ENCODE results near the gene FBN2.
"Not testable (repeated sequence)": the region's sequence is repeated elsewhere in the genome, so short reads cannot be mapped to it uniquely, and the experiment has no call there.

The FBN2 gene

DNA sequence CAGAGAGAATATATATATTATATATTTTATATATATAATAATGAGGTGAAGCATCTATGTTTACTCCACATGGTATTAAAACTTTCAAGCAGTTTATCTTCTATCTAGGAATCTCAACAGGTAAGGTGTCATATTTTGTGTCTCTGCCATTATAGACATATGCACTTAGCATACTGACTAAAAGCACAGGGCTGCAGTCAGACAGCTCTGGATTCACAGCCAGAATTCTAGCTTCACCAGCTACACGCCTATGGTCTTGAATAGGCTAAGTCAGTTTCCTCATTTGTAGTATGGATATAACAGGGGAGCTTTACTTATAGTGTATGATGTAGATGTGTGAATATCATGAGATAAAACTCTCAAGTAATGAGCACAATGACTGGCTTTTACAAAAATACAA is 57.9 kb downstream of the FBN2 start:
- no peak for DNase-seq (ENCODE audit: low read depth in 2 of 3, low spot score in 2 of 3)

DNA sequence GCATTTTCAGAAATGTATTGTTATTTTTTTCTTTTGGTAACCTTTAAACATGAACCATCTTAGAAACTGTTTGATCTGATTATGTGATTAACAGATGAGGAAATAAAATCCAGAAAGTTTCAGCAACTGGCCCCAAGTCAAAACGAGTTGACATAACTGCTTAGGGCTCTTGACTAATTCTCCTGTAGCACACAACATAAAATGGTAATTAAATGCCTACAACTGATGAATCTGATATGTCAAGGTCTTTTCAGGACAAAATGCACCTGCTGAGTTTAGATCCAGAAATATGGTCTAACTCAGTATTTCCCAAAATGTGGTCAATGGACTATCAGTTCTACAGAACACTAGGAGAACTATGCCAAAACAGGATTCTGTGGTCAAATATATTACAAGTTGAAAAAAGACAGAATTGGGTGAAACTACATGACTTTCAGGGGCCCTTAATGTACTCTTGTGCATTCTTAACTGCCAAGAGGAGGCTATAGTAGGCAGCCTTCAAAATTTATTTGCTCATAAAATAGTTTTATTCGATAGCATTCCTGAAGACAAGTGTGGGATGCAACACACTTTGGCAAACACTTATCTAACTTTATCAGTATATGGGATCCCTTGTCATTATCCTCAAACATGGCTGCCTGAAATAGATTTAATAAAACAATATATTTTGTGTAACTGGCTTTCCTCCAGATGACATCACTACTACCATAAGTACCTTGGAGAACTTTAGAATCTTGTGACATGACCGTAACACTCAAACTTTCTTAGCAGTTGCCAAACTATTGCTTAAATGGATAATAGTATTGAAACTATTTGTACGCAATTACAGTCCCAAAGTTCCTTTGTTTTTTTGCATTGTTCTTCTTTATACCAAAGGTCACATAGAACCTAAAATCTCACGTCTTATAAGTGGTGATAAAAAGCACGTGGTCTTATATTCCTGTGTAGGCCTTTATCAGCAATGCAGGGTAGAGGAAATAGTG is 59.4 kb downstream of the FBN2 start:
- no peak for DNase-seq (ENCODE audit: low read depth in 2 of 3, low spot score in 2 of 3)

- no peak for DNase-seq (ENCODE audit: low read depth in 2 of 3, low spot score in 2 of 3)
Measured at GRCh38 chr5:128477944-128478343, 60.1 kb downstream of the FBN2 start.

- no peak for DNase-seq (ENCODE audit: low read depth in 2 of 3, low spot score in 2 of 3)
Measured at GRCh38 chr5:128475693-128476092, 62.4 kb downstream of the FBN2 start.

- no peak for DNase-seq (ENCODE audit: low read depth in 2 of 3, low spot score in 2 of 3)
Measured at GRCh38 chr5:128472919-128473318, 65.1 kb downstream of the FBN2 start.

GRCh38 chr5:128472036-128472435 is 66.0 kb downstream of the FBN2 start:
- DNase-seq (ENCODE audit: low read depth in 2 of 3, low spot score in 2 of 3): no peak

- no peak for DNase-seq (ENCODE audit: low read depth in 2 of 3, low spot score in 2 of 3)
Measured at GRCh38 chr5:128470663-128471062, 67.4 kb downstream of the FBN2 start.

GRCh38 chr5:128469912-128470311 is 68.1 kb downstream of the FBN2 start:
- no peak for DNase-seq (ENCODE audit: low read depth in 2 of 3, low spot score in 2 of 3)

GRCh38 chr5:128466980-128467379 is 71.1 kb downstream of the FBN2 start:
- no peak for DNase-seq (ENCODE audit: low read depth in 2 of 3, low spot score in 2 of 3)

DNA sequence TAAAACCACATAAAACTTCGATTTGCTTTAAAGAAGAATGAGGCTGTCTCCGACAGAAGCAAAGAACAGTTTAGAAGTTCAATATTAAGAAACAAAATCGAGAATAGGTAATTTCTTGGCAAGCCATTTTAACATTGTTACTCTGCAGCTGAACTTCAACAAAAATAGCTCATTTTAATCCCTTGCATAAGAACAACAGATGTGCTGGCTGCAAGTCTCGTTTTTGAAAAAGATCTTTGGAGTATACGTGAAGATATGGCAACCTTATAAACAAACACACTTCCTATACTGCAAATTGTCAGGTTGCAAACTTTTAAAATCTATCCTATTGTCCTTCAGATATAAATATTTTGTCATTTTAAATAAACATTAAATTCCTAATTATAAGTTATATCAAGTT is 71.5 kb downstream of the FBN2 start:
- no peak for DNase-seq (ENCODE audit: low read depth in 2 of 3, low spot score in 2 of 3)

DNA sequence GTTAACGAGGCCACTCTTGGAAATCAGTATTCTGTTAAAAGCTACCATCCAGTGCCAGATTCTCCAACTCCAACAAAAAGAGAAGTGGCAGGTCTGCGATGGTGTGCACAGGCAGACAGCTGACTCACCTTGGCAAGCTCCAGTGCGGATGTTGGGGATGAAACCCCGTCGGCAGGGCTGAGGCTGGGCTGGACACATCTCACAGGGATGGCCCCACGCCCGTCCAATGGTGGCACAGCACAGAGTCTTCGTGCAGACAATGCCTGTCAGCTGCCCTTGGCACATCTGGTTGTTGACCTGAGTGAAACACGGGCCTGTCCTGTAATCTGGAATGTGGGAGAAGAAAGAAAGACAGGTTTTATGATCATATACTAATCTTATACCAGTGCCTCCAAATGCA is 73.4 kb downstream of the FBN2 start:
- no peak for DNase-seq (ENCODE audit: low read depth in 2 of 3, low spot score in 2 of 3)

DNA sequence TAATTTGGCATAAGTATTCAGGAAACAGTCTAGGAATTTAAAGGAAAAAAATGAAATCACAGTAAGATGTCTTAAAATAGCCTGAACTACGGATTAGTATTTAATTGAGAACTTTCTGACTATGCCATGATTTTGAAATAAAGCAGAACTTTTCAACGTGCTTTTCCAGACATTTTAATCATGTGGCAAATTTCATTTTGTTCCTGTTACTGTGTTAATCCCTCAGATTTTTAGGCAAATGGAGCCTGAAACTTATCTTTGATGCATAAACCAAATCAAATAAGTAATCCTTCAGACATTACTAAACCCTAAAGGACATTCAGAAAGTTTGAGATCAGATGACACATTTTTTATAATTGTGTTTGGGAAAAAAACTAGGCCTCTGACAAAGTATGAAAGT is 75.7 kb downstream of the FBN2 start:
- no peak for DNase-seq (ENCODE audit: low read depth in 2 of 3, low spot score in 2 of 3)

- not testable (repeated sequence) for DNase-seq (ENCODE audit: low read depth in 2 of 3, low spot score in 2 of 3)
Measured at GRCh38 chr5:128457147-128457915, 80.7 kb downstream of the FBN2 start.

GRCh38 chr5:128455841-128456361 is 82.1 kb downstream of the FBN2 start:
- DNase-seq (ENCODE audit: low read depth in 2 of 3, low spot score in 2 of 3): no peak

DNA sequence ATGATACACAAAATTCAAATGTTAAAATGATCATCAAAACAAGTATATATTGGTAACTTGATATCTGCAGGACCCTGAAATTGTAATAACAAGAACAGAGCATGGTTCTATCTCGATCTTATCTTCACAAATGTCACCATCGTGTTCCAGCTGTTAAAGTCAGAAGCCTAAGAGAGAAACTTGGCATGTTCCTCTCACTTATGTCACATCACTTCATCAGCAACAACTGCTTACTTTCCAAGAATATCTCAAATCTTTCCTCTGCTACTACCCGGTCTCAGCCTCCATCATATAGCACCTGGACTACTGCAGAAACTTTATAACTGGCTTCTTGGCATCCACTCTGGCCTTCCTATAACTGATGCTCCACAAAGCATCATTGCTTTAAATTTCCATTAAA is 84.9 kb downstream of the FBN2 start:
- DNase-seq (ENCODE audit: low read depth in 2 of 3, low spot score in 2 of 3): no peak

DNA sequence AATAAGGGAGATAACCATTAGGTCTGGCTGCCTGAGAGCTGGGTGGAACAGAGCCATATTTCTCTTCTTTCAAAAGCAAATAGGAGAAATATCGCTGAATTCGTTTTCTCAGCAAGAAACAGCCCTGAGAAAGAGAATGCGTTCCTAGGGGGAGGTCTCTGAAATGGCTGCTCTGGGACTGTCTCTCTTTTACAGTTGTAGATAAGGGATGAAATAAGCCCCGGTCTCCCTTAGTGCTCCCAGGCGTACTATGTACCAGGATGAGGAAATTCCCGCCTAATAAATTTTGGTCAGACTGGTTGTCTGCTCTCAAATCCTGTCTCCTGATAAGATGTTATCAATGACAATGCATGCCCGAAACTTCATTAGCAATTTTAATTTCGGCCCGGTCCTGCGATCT is 90.8 kb downstream of the FBN2 start:
- not testable (repeated sequence) for DNase-seq (ENCODE audit: low read depth in 2 of 3, low spot score in 2 of 3)

DNA sequence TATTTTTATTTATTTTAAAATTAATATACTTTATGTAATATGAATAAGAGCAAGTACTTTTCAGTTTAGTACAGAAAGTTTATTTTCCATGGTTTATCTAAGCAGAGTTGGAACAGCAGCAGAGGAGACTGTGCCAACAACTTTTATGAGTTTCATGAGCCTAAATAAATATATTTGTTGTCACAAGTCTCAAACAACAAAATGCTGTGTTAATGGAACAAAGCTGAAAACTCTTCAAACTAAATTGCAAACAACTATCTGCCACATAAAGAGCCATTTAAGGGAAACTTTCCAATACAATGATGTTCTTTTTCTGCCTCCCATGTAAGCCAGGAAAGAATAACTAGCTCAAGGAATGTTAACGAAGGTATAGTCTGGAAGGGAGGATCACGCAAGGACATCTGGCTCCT is 96.1 kb downstream of the FBN2 start:
- DNase-seq (ENCODE audit: low read depth in 2 of 3, low spot score in 2 of 3): no peak

DNA sequence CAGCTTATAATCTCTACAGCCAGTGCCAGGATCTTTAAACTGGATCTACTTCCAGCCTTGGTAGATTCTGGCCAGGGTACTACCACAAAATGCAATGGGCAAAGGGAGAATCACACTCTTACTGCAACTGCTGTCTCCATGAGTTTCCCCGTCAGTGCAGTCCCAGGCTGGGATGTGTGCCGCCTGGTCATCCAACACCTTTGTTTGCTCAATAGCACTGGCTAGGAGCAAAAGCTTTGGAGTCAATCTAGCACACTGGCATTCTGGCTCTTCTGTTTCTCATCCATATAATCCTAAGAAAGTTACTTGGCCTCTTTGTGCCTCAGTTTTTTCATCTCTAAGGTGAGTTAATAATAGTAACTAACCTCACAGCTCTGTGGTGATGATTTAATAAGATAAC is 96.9 kb downstream of the FBN2 start:
- no peak for DNase-seq (ENCODE audit: low read depth in 2 of 3, low spot score in 2 of 3)

DNA sequence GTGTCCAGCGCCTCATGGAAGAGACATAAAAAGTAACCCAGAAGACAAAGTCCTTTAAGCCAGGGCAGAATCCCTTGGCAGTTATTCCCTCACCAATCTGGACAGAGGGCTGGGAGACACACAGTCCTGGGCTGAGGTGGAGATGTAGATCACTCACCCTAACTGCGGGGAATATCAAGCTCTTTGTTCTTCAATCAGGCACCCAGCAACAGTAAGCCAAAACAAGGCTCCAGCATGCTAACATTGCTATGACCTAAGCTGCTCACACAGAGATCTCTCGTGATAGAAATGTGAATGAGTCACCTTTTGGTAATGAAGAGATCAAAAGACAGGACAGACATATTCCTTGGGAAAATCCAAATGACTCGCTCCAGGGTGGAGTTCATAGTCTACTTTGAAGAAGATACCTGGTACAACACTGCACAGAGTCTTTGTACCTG is 101.3 kb downstream of the FBN2 start:
- DNase-seq (ENCODE audit: low read depth in 2 of 3, low spot score in 2 of 3): no peak

DNA sequence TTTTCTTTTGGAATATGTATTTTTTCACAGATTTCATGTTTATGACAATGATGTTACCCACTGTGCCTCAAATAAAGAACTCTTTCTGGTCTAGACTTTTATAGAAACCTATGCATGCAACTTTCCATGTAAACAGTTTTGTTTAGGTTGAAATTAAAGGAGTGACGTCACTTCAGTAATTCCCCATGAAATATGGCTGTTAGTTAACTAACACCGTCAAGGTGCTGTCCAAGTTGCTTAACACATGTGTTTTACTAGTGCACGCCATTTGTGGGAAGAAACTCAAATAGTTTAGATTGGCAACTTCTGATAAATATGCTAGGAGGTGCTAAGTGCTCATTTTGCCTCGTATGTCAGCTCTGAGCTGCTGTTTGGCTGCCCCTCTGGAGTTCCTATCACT is 102.2 kb downstream of the FBN2 start:
- no peak for DNase-seq (ENCODE audit: low read depth in 2 of 3, low spot score in 2 of 3)

DNA sequence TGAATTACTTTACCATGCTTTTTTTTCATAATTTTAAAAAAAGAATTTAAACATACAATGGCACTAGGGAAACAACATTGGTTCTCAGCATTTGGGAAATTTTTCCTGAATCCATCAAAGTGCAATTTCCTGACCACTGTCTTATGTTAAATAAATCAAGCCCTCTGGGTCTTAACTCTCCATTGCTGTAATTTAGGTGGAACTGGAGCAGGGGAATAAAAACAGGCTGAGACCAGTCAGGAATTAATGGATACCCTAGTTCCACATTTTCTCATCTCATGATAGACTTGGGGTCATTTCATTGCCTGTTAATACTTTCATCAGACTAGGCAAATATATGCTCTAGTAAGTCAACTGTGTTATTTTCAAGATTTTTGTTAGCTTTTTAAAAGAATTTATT is 103.1 kb downstream of the FBN2 start:
- no peak for DNase-seq (ENCODE audit: low read depth in 2 of 3, low spot score in 2 of 3)

GRCh38 chr5:128432913-128433440 is 105.1 kb downstream of the FBN2 start:
- DNase-seq (ENCODE audit: low read depth in 2 of 3, low spot score in 2 of 3): no peak
